CD4-positive, alpha-beta T cell treated with Interleukin-4 for 4 hours (primary cell): ENCODE measurements around the gene CEP170B.

Experiments used
- DNase-seq: peaks from one replicate; pipeline ENCODE4 v3.0.0-alpha.2; 2020

The CEP170B gene

GRCh38 chr14:104868060-104868740 is 3.1 kb downstream of the CEP170B start:
- DNase-seq, result no peak

GRCh38 chr14:104868811-104869572 is 3.9 kb downstream of the CEP170B start:
- no peak for DNase-seq

DNA sequence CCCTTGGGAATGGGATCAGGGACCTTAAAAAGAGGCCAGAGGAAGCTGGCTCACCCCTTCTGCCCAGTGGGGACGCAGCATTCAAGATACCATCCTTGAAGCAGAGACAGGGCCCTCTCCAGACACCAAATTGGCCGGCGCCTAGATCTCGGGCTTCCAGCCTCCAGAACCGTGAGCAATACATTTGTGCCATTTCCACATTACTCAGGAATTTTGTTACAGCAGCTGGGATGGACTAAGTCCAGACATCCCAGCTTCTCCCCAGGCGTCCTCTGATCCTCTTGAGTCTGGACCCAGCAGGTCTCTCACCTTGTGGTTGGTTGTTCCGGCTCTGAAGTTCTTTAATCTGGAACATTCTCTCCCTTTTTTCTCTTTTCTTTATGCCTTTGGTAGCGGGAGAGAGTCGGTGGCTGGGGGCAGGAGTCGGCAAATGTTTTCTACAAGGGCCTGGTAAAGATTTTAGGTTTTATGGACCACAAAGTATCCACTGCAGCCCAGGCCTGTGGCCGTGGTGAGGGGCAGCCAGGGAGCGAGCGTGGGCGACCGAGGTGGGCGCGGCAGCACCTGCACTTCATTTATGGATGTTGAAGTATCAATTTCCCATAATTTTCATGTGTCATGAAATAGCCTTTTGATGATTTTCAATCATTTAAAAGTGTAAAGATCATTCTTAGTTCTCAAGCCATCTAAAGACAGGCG is 4.8 kb downstream of the CEP170B start:
- DNase-seq, result no peak

GRCh38 chr14:104870368-104871144 is 5.5 kb downstream of the CEP170B start:
- DNase-seq, result no peak

- DNase-seq, result no peak
Measured at GRCh38 chr14:104871145-104871655, 6.1 kb downstream of the CEP170B start.

- no peak for DNase-seq
Measured at GRCh38 chr14:104871656-104872468, 6.8 kb downstream of the CEP170B start.

DNA sequence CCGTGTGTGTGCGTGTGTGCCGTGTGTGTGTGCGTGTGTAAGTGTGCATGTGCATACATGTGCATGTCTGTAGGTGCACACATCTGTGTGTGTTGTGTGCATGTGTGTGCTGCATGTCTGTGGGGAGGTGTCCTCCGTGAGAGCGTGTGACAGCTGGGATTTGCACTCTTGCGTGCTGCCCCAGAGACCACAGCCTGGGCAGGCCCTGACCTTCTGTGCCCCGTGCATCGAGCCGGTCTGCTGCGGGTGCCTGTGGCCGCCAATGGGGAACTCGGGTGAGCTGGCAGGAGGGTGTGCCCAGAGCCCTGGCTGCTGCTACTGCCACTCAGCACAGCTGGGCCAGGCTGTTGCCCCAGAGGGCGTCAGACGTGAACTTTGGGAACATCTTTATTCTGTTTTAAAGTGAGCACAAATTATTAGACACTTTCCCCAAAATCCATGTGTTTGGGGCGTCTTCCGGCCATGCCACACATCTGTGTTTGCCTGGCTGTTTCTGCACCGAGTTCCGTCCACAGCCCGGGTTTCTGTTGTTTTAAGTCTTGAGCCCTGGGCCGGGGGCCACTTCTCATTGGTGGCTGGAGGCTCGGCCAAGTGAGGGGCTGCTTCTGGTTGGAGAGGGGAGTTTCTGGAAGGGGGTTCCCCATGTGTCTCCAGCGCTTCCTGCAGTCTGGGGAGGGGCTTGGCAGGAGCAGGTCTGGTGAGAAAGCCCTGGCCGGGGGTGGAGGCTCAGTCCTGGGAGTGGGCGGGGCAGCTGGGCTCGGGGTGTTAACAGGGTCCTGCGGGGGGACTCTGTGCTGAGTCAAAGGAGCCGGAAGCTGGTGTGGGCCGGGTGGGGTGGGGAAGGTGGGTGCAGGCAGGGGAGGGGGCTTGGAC is 7.6 kb downstream of the CEP170B start:
- no peak for DNase-seq

- DNase-seq, result no peak
Measured at GRCh38 chr14:104873380-104874055, 8.4 kb downstream of the CEP170B start.

DNA sequence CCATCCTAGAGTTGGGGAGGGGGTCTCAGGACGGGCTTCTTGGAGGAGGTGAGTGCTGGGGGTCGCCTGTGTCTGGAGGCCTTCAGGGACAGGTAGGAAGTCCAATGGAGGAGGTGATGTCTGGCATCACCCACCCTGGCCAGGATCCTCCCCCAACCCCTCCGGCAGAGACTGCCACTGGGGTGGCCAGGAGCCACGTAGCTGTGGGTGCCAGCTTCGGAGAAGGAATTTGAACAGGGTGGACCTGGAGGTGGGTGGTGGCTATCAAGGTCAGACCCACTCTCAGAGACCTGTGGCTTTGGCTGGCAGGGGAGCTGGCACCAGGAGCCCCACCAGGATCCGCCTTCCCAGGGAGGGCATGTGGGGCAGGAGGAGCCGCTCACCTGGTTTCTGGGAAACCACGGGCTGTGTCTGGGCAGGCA is 9.1 kb downstream of the CEP170B start:
- no peak for DNase-seq

GRCh38 chr14:104874571-104875411 is 9.7 kb downstream of the CEP170B start:
- no peak for DNase-seq

DNA sequence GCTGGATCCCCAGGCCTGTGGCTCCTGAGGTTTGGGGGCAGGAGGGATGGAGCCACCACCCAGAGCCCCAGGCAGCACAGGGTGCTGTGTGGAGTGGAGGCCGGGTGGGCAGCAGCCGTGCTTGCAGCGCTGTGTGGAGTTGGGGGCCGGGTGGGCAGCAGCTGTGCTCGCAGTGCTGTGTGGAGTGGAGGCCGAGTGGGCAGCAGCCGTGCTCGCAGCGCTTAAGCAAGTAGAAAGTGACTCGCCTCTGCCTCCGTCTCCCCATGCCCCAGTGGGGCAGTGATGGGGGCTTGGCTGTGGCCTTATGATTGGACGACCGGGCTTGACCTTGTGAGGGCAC is 10.3 kb downstream of the CEP170B start:
- no peak for DNase-seq

GRCh38 chr14:104875811-104876210 is 10.7 kb downstream of the CEP170B start:
- no peak for DNase-seq

DNA sequence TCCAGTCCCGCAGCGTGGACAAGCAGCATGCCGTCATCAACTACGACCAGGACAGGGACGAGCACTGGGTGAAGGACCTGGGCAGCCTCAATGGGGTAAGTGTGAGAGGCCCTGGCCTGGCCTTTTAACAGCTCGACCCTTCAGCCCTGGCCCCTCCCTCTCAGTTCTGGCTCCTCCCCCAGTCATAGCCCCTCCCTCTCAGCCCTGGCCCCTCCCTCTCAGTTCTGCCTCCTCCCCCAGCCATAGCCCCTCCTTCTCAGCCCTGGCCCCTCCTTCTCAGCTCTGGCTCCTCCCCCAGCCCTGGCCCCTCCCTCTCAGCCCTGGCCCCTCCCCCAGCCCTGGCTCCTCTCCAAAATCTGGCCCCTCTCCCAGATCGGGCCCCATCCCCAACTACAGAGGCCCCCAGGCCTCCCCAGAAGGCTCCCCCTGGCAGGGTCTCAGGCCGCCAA is 11.2 kb downstream of the CEP170B start:
- DNase-seq, result no peak

- DNase-seq, result no peak
Measured at GRCh38 chr14:104877066-104877805, 12.2 kb downstream of the CEP170B start.

GRCh38 chr14:104877806-104878550 is 12.9 kb downstream of the CEP170B start:
- no peak for DNase-seq

- no peak for DNase-seq
Measured at GRCh38 chr14:104878582-104878981, 13.5 kb downstream of the CEP170B start.

DNA sequence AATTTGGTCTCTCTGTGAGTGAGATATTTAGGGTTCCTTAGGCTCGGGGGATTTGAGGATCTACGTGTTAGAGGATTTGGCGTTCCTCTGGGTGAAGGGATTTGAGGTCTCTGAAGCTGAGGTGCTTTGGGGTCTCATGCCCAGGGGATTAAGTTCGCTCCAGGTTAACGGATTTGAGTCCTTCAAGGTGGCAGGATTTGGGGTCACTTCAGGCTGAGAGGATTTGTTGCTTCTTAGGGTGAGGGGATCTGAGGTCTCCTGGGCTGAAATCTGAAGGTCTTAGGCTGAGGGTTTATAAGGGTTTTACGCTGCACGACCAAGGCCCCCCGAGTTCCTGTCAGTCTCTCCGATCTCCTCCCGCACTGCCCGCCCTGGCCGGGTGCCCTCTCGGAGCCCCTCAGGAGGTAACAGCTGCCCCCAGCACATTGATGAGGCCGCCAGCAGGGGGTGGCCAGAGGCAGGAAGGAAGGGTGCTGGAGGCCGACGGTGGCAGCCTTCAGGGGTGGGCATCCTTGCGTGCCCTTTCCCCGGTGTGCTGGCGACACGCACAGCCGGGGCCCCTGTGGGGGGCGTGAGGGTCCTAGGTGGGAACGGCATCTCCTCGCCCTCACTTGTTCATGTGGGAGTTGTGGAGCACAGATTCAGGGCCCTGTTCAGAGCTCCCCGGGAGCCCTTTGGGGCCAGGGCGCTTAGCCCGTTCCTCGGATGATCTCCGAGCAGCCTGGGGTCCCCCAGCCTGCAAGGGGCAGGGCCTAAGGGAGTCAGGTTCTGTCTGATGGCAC is 14.3 kb downstream of the CEP170B start:
- DNase-seq, result no peak
